Head of caudate nucleus (tissue), 42 donors: ENCODE data around the gene CLN6.
"Not testable (repeated sequence)": the region's sequence is repeated elsewhere in the genome, so short reads cannot be mapped to it uniquely, and the experiment has no call there.

Experiments
- DNase-seq, 42 donors: peaks; one replicate each; pipeline versions ENCODE4 v3.0.0 to v3.0.0-alpha.2; 2020 to 2021; ENCODE audit warnings: mixed read lengths in 7 of 42
- intact Hi-C: fragments of 100-400 bp; cut with DNase I; formaldehyde crosslinking; loops from one replicate; pipeline ENCODE4 v1.15.0; 2022

CLN6 gene

GRCh38 chr15:68259883-68260282, 30.4 kb upstream of the CLN6 start:
- intact Hi-C loops: no loop called here
- no peak for DNase-seq

GRCh38 chr15:68258692-68259091, 29.2 kb upstream of the CLN6 start:
- no peak for DNase-seq
- intact Hi-C loops: no loop called here

- intact Hi-C loops: loop anchor here (2.0 kb wide), 1 partner anchor 22 kb away; no protein-coding TSS in a partner anchor
Measured at GRCh38 chr15:68256675-68257450, 27.3 kb upstream of the CLN6 start.

GRCh38 chr15:68252925-68253534, 23.5 kb upstream of the CLN6 start:
- intact Hi-C loops: no loop called here
- peak in 23 of 42 donors; percentile 28 to 83 (median 56) for DNase-seq

More at GRCh38 chr15:68256675-68257450, 27.3 kb upstream of the CLN6 start:
- peak; percentile 82 to 95 (median 91) for DNase-seq

GRCh38 chr15:68249058-68249713, 19.7 kb upstream of the CLN6 start:
- intact Hi-C loops: loop anchor here (2.0 kb wide), 1 partner anchor 58 kb away; no protein-coding TSS in a partner anchor
- DNase-seq: no peak

- no peak for DNase-seq
- intact Hi-C loops: no loop called here
Measured at GRCh38 chr15:68244235-68244634, 14.7 kb upstream of the CLN6 start.

- intact Hi-C loops: no loop called here
- DNase-seq: no peak
Measured at GRCh38 chr15:68241088-68241935, 11.8 kb upstream of the CLN6 start.

- no peak for DNase-seq
- intact Hi-C loops: no loop called here
Measured at GRCh38 chr15:68239025-68239424, 9.5 kb upstream of the CLN6 start.

DNA sequence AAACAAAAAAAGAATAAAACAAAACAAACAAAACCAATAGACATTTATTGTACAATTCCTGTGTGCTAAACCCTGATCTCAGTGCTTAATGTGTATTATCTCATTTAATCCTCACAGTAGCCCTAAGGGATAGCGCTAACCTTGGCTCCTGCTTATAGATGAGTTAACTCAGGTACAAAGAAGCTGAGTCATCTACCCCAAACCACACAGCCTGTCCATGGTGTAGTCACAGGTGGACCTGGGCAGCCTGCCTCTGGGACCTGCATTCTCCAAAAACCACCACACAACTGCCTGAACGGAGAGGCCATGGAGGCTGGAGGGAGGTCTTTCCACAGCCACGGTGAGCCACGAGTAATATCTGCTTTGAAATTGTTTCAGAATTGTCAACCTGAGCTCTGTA, 5.5 kb upstream of the CLN6 start:
- peak in 1 of 42 donors; percentile 7 for DNase-seq
- intact Hi-C loops: no loop called here

DNA sequence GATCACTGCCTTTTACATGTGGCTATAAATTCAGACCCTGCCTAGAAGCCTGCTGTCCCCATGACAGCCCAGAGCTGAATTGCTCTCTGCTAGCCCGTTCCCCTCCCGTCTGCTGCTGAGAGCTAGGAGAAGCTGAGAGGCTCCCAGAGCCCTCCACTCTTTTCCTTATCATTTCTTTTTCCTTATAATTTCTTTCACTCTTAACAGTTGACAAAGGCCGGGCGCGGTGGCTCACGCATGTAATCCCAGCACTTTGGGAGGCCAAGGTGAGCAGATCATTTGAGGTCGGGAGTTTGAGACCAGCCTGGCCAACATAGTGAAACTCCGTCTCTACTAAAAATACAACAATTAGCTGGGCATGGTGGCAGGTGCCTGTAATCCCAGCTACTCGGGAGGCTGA, 5.0 kb upstream of the CLN6 start:
- DNase-seq: peak in 1 of 42 donors; percentile 22
- intact Hi-C loops: not testable (repeated sequence)

- peak in 1 of 42 donors; percentile 25 for DNase-seq
- intact Hi-C loops: no loop called here
Measured at GRCh38 chr15:68234060-68234459, 4.5 kb upstream of the CLN6 start.

GRCh38 chr15:68232937-68233336, 3.4 kb upstream of the CLN6 start:
- intact Hi-C loops: no loop called here
- DNase-seq: peak in 4 of 42 donors; percentile 36 to 45 (median 36)

DNA sequence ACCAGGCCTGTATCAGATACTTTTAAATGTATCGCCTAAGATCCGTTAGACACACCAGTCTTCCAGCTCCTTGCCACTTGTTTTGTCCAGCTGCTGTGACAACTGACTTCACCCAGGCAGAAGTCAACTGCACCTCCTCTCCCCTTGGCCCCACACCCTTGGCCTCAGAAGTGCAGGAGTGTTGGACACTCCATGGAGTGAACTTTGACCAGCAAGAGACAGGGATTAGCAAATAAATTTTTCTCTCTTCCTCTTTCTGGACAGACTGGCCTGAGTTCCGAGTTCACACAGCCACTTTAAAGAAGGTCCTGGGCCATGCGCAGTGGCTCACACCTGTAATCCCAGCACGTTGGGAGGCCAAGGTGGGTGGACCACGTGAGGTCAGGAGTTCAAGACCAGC, 2.9 kb upstream of the CLN6 start:
- intact Hi-C loops: no loop called here
- peak in 2 of 42 donors; percentile 33 to 34 for DNase-seq

DNA sequence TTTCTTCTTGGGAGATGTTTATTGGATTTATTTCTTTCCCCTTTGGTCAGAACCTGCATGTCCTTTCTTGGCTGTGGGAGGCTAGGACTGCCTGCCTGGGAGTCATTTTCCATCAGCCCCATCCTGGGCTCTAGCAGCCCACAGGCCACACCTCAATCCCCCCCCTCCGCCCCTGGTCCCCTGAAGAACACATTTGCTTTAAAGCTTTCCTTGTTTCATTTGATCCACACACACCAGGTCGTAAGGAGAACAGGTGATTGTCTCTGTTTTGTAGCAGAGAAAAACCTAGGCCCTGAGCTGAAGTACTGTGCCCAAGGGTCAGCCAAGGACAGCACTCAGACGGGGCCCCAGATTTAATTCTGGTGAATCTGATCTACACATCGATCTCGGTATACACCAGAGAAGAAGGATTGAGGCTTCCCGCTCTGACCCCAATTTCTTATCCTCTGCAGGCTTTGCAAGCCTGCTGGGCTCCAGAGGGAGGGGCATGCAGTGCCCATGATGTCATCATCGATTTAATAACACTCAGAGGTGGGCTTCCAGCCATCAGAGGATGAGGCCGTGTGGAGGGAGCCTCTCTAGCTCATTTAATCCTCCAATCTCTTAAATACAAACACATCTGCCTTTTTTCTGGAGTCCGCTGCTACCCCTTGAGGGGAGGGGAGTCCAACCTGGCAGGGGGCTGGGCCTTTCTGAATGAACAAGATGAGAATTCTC, 1.7 kb upstream of the CLN6 start:
- intact Hi-C loops: no loop called here
- DNase-seq: peak in 1 of 42 donors; percentile 39

DNA sequence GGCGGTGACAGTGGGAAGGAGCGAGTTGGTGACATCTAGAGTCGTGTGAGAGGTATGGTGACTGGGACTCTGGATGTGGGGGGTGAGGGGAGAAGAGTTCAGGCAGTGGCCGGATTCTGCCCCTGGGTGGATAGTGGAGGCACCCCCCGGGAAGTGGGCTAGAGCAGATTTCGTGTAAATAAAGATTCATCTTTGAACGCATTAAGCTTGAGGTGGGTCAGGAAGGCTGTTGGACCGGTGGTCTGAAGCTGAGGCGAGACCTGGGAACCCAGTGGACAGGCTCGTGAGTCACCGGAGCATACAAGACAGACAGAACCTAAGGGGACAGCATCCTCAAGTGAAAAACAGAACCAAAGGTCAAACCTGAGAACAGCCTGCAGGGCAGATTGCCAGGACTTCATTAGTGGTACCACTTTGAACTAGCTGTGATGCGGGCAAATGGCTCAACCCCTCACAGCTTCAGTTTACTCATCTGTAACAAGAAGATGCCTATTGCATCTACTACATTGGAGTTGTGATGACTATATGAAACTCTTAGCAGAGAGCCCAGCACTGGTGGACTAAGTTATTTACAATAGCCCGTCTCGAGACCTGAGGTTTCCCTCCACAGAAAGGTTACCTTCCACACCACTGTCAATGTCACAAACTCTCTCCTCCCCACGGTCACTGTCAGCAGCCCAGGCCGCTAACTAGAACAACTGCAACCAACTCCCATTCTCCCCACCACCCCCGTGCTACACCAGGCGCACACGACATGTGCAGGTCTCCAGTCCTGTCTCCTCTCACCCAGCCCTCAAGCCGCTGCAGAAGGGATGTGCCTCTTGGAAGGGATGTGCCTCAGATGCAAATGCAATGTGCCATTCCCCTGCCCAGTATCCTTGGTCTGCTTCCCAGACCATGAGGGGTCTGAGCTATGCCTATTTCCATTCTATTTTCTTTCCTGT, 901 bp upstream of the CLN6 start:
- DNase-seq: peak in 5 of 42 donors; percentile 25 to 62 (median 35)
- intact Hi-C loops: no loop called here

DNA sequence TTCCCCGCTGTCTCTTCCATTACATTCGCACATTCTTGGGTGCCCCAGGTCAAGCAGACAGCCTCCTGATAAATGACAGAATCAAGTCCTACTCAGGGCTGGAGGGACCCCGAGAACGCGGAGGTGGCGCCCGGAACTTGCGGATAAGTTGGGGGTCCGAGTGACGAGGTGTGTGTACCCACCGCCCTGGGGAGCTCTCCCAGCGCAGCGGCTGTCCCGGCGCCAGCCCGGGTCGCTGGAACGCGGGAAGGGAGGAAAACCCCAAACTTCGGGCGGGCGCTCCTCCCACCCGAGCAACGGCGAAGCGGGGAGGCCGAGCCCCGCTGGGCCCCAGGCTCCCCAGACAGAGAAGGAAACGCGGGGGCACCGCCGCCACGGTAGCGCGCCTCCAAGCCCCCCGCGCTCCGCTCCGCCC, 550 bp downstream of the CLN6 start:
- intact Hi-C loops: no loop called here
- DNase-seq: peak in 2 of 42 donors; percentile 12 to 37
